ENCODE data around the gene KLK13.

DNA sequence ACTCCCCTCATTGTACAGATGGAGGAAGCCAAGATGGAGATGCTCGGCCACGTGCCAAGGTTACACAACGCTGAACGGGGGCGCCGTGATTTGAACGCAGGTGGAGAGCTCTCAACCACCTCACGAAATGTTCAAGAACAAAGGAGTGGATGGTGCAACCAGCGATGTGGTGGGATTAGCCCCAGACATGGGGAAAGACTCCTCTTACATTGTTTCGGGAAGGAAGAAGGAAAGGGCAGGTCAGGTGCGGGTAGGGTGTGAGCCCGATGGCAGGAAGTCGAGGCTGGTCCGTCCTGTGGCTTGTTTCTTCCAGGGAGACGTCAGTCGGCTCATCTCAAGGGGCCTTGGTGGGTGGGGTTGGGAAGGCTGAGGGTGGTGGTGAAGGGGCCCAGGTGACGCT is 24.9 kb upstream of the KLK13 start:
- TF ChIP-seq EZH2 (IDR thresholded peaks at IDR 0.05; ENCODE audit: insufficient read depth, poor library complexity, severe bottlenecking) (no peak), EZH2phosphoT487 (IDR thresholded peaks at IDR 0.05; ENCODE audit: insufficient read depth, low read depth) (no peak)
